ENCODE data around the gene MCUB.
A peak's percentile ranks its signal among the peaks of the same experiment; 100 is the strongest.

MCUB gene

GRCh38 chr4:109729718-109730618 is 169.9 kb downstream of the MCUB start, which contains the start of gene PLA2G12A:
PLA2G12A (minus strand) TSS chr4:109730070; CDS start chr4:109729809, 261 bp downstream.
- DNase-seq (ENCODE audit: low read depth), result peak; percentile 67

GRCh38 chr4:109730619-109731545 is 170.8 kb downstream of the MCUB start:
- DNase-seq (ENCODE audit: low read depth), result no peak

- no peak for DNase-seq (ENCODE audit: low read depth)
Measured at GRCh38 chr4:109733728-109734127, 173.7 kb downstream of the MCUB start.

DNA sequence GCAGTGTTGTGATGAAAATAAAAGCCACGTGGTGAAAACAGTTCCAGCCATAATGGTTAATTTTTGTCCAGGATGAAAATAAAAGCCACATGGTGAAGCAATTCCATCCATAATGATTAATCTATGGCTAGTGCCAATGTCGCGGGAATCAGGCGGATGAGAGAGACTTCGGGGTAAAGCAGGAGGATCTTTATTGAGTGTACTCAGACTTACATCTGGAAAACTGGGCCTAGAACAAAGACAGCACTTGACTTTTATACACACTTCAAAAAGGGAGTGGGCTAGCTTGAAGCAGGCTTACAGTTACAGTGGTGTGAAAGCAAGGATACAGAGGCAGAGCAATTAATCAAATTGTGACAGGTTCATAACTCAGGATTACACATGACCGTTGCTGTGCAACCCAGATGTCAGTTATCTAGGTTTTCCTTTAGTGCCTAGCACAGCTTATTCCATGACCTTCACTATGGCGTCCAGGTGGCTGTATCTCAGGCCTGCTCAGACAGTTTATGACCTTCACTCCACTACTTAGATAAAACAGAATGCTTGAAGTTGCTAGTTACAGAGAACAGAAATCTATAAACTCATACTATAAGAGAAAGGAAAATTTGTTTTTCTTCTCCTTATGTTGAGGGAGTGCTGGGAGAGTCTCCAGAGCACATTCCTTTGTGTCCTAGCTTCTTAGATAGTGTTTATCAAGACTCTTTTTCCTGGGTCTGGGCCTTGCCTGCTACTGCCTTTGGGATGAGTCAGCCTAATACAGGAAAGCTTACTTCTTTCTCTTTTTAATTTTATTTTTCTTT is 175.7 kb downstream of the MCUB start:
- DNase-seq (ENCODE audit: low read depth), result no peak

Data from ELR (cell line).